Measurements from ENCODE around the gene DNAJC7. TPM values are rescaled to one million over a fixed set of nuclear protein-coding genes. Genes with fewer than 3 reads are reported as not detected.

DNAJC7 gene
- total RNA-seq, 3 donors from 2014 or later, result 80.6 to 108 (median 86.7) TPM

- TF ChIP-seq CTCF (IDR thresholded peaks at IDR 0.05), result no peak
- ATAC-seq, result no peak
- Histone ChIP-seq H3K36me3 (ENCODE audit: low read depth) (no peaks in the 10 kb centered on the region), H3K9me3 (no peaks in the 10 kb centered on the region), H3K4me1 (ENCODE audit: low read depth) (peaks cover 20% of the 10 kb centered on the region), H3K4me3 (no peak overlapping the region)
- intact Hi-C loops (cut with DNase I, micrococcal nuclease), result no loop called here
- DNase-seq, result no peak
Observed at GRCh38 chr17:41988418-41988817, 28.8 kb downstream of the DNAJC7 start.

GRCh38 chr17:41987642-41988041 lies 29.6 kb downstream of the DNAJC7 start:
- DNase-seq, result peak in 1 of 3 donors; percentile 7
- peaks cover 20% of the 10 kb centered on the region for H3K4me1 ChIP-seq (ENCODE audit: low read depth)
- intact Hi-C loops (cut with DNase I, micrococcal nuclease), result no loop called here

GRCh38 chr17:41986634-41987033 lies 30.6 kb downstream of the DNAJC7 start:
- no peaks in the 10 kb centered on the region for H3K36me3 ChIP-seq (ENCODE audit: low read depth)
- DNase-seq (no peak), ATAC-seq (no peak)
- no peak overlapping the region for H3K4me3 ChIP-seq
- H3K4me1 ChIP-seq (ENCODE audit: low read depth), result peaks cover 20% of the 10 kb centered on the region
- no peak for TF ChIP-seq CTCF (IDR thresholded peaks at IDR 0.05)
- no peaks in the 10 kb centered on the region for H3K9me3 ChIP-seq
- intact Hi-C loops (cut with DNase I, micrococcal nuclease), result no loop called here

More at GRCh38 chr17:41987642-41988041, 29.6 kb downstream of the DNAJC7 start:
- no peaks in the 10 kb centered on the region for H3K9me3 ChIP-seq
- H3K4me3 ChIP-seq, result no peak overlapping the region
- no peak for ATAC-seq
- no peak for TF ChIP-seq CTCF (IDR thresholded peaks at IDR 0.05)
- no peaks in the 10 kb centered on the region for H3K36me3 ChIP-seq (ENCODE audit: low read depth)

- DNase-seq (no peak), ATAC-seq (no peak)
- intact Hi-C loops (cut with DNase I, micrococcal nuclease), result no loop called here
- H3K36me3 ChIP-seq (ENCODE audit: low read depth), result no peaks in the 10 kb centered on the region
- H3K9me3 ChIP-seq, result no peaks in the 10 kb centered on the region
- no peak for TF ChIP-seq CTCF (IDR thresholded peaks at IDR 0.05)
- peaks cover 18% of the 10 kb centered on the region for H3K4me1 ChIP-seq (ENCODE audit: low read depth)
- no peak overlapping the region for H3K4me3 ChIP-seq
Observed at GRCh38 chr17:41985919-41986318, 31.3 kb downstream of the DNAJC7 start.

GRCh38 chr17:41984454-41984853 lies 32.8 kb downstream of the DNAJC7 start:
- no peak for TF ChIP-seq CTCF (IDR thresholded peaks at IDR 0.05)
- peaks cover 5% of the 10 kb centered on the region for H3K4me1 ChIP-seq (ENCODE audit: low read depth)
- ATAC-seq, result no peak
- DNase-seq, result peak in 1 of 3 donors; percentile 40
- intact Hi-C loops (cut with DNase I, micrococcal nuclease), result no loop called here
- H3K4me3 ChIP-seq, result no peak overlapping the region
- H3K36me3 ChIP-seq (ENCODE audit: low read depth), result no peaks in the 10 kb centered on the region
- H3K9me3 ChIP-seq, result no peaks in the 10 kb centered on the region

Measured in mucosa of descending colon (tissue), 3 donors.